GM18520 (cell line): ENCODE results near the gene NNT.
"Not testable (repeated sequence)": the region's sequence is repeated elsewhere in the genome, so short reads cannot be mapped to it uniquely, and the experiment has no call there.

Experiments used
- ATAC-seq: cut with Tn5 transposase; IDR thresholded peaks from one replicate; pipeline ENCODE4 v1.9.1; 2021; ENCODE audit not compliant: unreplicated experiment

Gene NNT

GRCh38 chr5:43582082-43583005, 20.6 kb upstream of the NNT start:
- ATAC-seq: no peak

GRCh38 chr5:43583724-43584123, 19.3 kb upstream of the NNT start:
- no peak for ATAC-seq

GRCh38 chr5:43584166-43584699, 18.7 kb upstream of the NNT start:
- no peak for ATAC-seq

GRCh38 chr5:43588842-43589241, 14.1 kb upstream of the NNT start:
- no peak for ATAC-seq

GRCh38 chr5:43589310-43589709, 13.7 kb upstream of the NNT start:
- ATAC-seq: no peak

GRCh38 chr5:43590700-43591099, 12.3 kb upstream of the NNT start:
- ATAC-seq: no peak

GRCh38 chr5:43592363-43592762, 10.6 kb upstream of the NNT start:
- peak; percentile 53 for ATAC-seq

- ATAC-seq: not testable (repeated sequence)
Measured at GRCh38 chr5:43598927-43599326, 4.1 kb upstream of the NNT start.

GRCh38 chr5:43601454-43602260, 1.3 kb upstream of the NNT start:
- ATAC-seq: peak; percentile 23

- peak; percentile 66 for ATAC-seq
Measured at GRCh38 chr5:43603344-43604217, 601 bp downstream of the NNT start.

- no peak for ATAC-seq
Measured at GRCh38 chr5:43604699-43605098, 1.7 kb downstream of the NNT start.

GRCh38 chr5:43606351-43606750, 3.4 kb downstream of the NNT start:
- no peak for ATAC-seq

- ATAC-seq: no peak
Measured at GRCh38 chr5:43608406-43608805, 5.4 kb downstream of the NNT start.

- ATAC-seq: peak; percentile 73
Measured at GRCh38 chr5:43609752-43610151, 6.8 kb downstream of the NNT start.

GRCh38 chr5:43613370-43613769, 10.4 kb downstream of the NNT start:
- no peak for ATAC-seq

GRCh38 chr5:43615445-43616184, 12.6 kb downstream of the NNT start:
- no peak for ATAC-seq

GRCh38 chr5:43616535-43616934, 13.6 kb downstream of the NNT start:
- no peak for ATAC-seq

- no peak for ATAC-seq
Measured at GRCh38 chr5:43619380-43619779, 16.4 kb downstream of the NNT start.

GRCh38 chr5:43619911-43620310, 16.9 kb downstream of the NNT start:
- no peak for ATAC-seq

- ATAC-seq: no peak
Measured at GRCh38 chr5:43620944-43621505, 18.0 kb downstream of the NNT start.
